ENCODE results near the gene BCL2L2. TPM values are rescaled to one million over a fixed set of nuclear protein-coding genes. Genes with fewer than 3 reads are reported as not detected.

Gene BCL2L2
- total RNA-seq, 1 donor from 2014 or later: 25.0 TPM

- no peak for TF ChIP-seq CTCF (IDR thresholded peaks at IDR 0.05; ENCODE audit: insufficient read depth, low read length, severe bottlenecking)
These were observed 39.5 kb downstream of the BCL2L2 start for GRCh38 chr14:23345987-23346692.

GRCh38 chr14:23346693-23347405 is 40.2 kb downstream of the BCL2L2 start:
- FAIRE-seq (no peak), DNase-seq (ENCODE audit: low read depth) (no peak)
- no peak for TF ChIP-seq CTCF (IDR thresholded peaks at IDR 0.05; ENCODE audit: insufficient read depth, low read length, severe bottlenecking)
- Histone ChIP-seq H3K36me3 (ENCODE audit: control insufficient read depth, insufficient read depth, low read length) (no peaks in the 10 kb centered on the region), H3K4me3 (ENCODE audit: low read depth, low read length) (no peak overlapping the region), H3K27me3 (ENCODE audit: control insufficient read depth, insufficient read depth, low read length) (no peaks in the 10 kb centered on the region)

More at GRCh38 chr14:23345987-23346692, 39.5 kb downstream of the BCL2L2 start:
- Histone ChIP-seq H3K36me3 (ENCODE audit: control insufficient read depth, insufficient read depth, low read length) (no peaks in the 10 kb centered on the region), H3K4me3 (ENCODE audit: low read depth, low read length) (no peak overlapping the region), H3K27me3 (ENCODE audit: control insufficient read depth, insufficient read depth, low read length) (no peaks in the 10 kb centered on the region)
- no peak for DNase-seq (ENCODE audit: low read depth)
- FAIRE-seq: no peak

- DNase-seq (ENCODE audit: low read depth) (no peak), FAIRE-seq (no peak)
- TF ChIP-seq CTCF (IDR thresholded peaks at IDR 0.05; ENCODE audit: insufficient read depth, low read length, severe bottlenecking): no peak
- no peaks in the 10 kb centered on the region for H3K36me3 ChIP-seq (ENCODE audit: control insufficient read depth, insufficient read depth, low read length)
- no peak overlapping the region for H3K4me3 ChIP-seq (ENCODE audit: low read depth, low read length)
- H3K27me3 ChIP-seq (ENCODE audit: control insufficient read depth, insufficient read depth, low read length): no peaks in the 10 kb centered on the region
These were observed 41.0 kb downstream of the BCL2L2 start for GRCh38 chr14:23347406-23348296.

- Histone ChIP-seq H3K4me3 (ENCODE audit: low read depth, low read length) (no peak overlapping the region), H3K36me3 (ENCODE audit: control insufficient read depth, insufficient read depth, low read length) (no peaks in the 10 kb centered on the region), H3K27me3 (ENCODE audit: control insufficient read depth, insufficient read depth, low read length) (peaks cover 2% of the 10 kb centered on the region)
- FAIRE-seq (no peak), DNase-seq (ENCODE audit: low read depth) (no peak)
- no peak for TF ChIP-seq CTCF (IDR thresholded peaks at IDR 0.05; ENCODE audit: insufficient read depth, low read length, severe bottlenecking)
These were observed 41.6 kb downstream of the BCL2L2 start for GRCh38 chr14:23348297-23348655.

- no peaks in the 10 kb centered on the region for H3K36me3 ChIP-seq (ENCODE audit: control insufficient read depth, insufficient read depth, low read length)
- peaks cover 4% of the 10 kb centered on the region for H3K27me3 ChIP-seq (ENCODE audit: control insufficient read depth, insufficient read depth, low read length)
- no peak for FAIRE-seq
- H3K4me3 ChIP-seq (ENCODE audit: low read depth, low read length): no peak overlapping the region
- no peak for DNase-seq (ENCODE audit: low read depth)
- TF ChIP-seq CTCF (IDR thresholded peaks at IDR 0.05; ENCODE audit: insufficient read depth, low read length, severe bottlenecking): no peak
These were observed 42.7 kb downstream of the BCL2L2 start for GRCh38 chr14:23349156-23349845.
